Hepatocyte (in vitro differentiated cells): ENCODE data around the gene MTA2. TPM values are rescaled to one million over a fixed set of nuclear protein-coding genes. Genes with fewer than 3 reads are reported as not detected.

Source experiments
- DNase-seq: peaks from one replicate; pipeline ENCODE4 v3.0.0-alpha.2; 2016; ENCODE audit warnings: low spot score
- H2AFZ ChIP-seq: fragments of 200-600 bp; sonication (generic); 2 replicates; pipeline ENCODE4 v1.6.0; 2016; ENCODE audit warnings: antibody characterized with exemption, mild to moderate bottlenecking
- H3K27ac ChIP-seq: fragments of 200-600 bp; sonication (generic); 2 replicates; pipeline ENCODE4 v1.5.1; 2016; ENCODE audit warnings: mild to moderate bottlenecking
- H3K27me3 ChIP-seq: fragments of 200-600 bp; sonication (generic); 2 replicates; pipeline ENCODE4 v1.6.1; 2016
- H3K36me3 ChIP-seq: fragments of 200-600 bp; sonication (generic); replicated peaks from 2 replicates; pipeline ENCODE4 v1.5.1; 2016; ENCODE audit warnings: low read depth; ENCODE audit not compliant: insufficient read depth
- H3K4me1 ChIP-seq: fragments of 200-600 bp; sonication (generic); 2 replicates; pipeline ENCODE4 v1.5.1; 2016; ENCODE audit warnings: mild to moderate bottlenecking, moderate library complexity; ENCODE audit not compliant: insufficient read depth
- H3K4me2 ChIP-seq: fragments of 200-600 bp; sonication (generic); 2 replicates; pipeline ENCODE4 v1.6.0; 2016
- H3K4me3 ChIP-seq: fragments of 200-600 bp; sonication (generic); 2 replicates; pipeline ENCODE4 v1.5.1; 2016; ENCODE audit warnings: mild to moderate bottlenecking
- H3K79me2 ChIP-seq: fragments of 200-600 bp; sonication (generic); 2 replicates; pipeline ENCODE4 v1.6.0; 2017; ENCODE audit warnings: mild to moderate bottlenecking
- H3K9me2 ChIP-seq: fragments of 200-600 bp; sonication (generic); replicated peaks from 2 replicates; pipeline ENCODE4 v1.6.0; 2017; ENCODE audit warnings: mild to moderate bottlenecking; ENCODE audit not compliant: insufficient read depth
- H3K9me3 ChIP-seq: fragments of 200-600 bp; sonication (generic); 2 replicates; pipeline ENCODE4 v1.5.1; 2016; ENCODE audit warnings: low read depth, mild to moderate bottlenecking
- H4K20me1 ChIP-seq: fragments of 200-600 bp; sonication (generic); 2 replicates; pipeline ENCODE4 v1.6.0; 2016; ENCODE audit warnings: mild to moderate bottlenecking; ENCODE audit not compliant: insufficient read depth, poor library complexity, severe bottlenecking
- EZH2 ChIP-seq: fragments of 200-600 bp; sonication (generic); IDR thresholded peaks from 2 replicates; pipeline ENCODE4 v1.6.1; 2016; ENCODE audit warnings: antibody characterized with exemption, mild to moderate bottlenecking, borderline replicate concordance
- EZH2phosphoT487 ChIP-seq: fragments of 200-600 bp; sonication (generic); IDR thresholded peaks from one replicate; pipeline ENCODE4 v1.6.1; 2018; ENCODE audit warnings: antibody characterized with exemption, mild to moderate bottlenecking, low read depth, moderate library complexity; ENCODE audit not compliant: unreplicated experiment, severe bottlenecking
- WGBS: methylation state at CpG from one replicate; pipeline ENCODE4 v1.1.6; 2016; ENCODE audit warnings: low lambda C conversion rate; ENCODE audit errors: missing lambda C conversion rate; 5-methylcytosine and 5-hydroxymethylcytosine counted together
- polyA plus RNA-seq: library from polyadenylated mRNA; unstranded; fragments of >200 nt; fragmentation: Nextera tagmentation; extraction: Ambion mirVana; gene quantifications from 2 replicates; pipeline ENCODE4 v1.2.1, GENCODE V29; 2016
- total RNA-seq: library from RNA; depleted of rRNA; stranded (reverse); fragments of >200 nt; gene quantifications from 2 replicates; pipeline ENCODE4 v1.2.3, GENCODE V29; 2014
- TF ChIP-seq, protein P1 (sequence below): fragments of 200-600 bp; sonication (generic); IDR thresholded peaks from 2 replicates; pipeline ENCODE4 v1.5.1; 2016; ENCODE audit warnings: antibody characterized with exemption, mild to moderate bottlenecking; ENCODE audit not compliant: poor library complexity

Gene MTA2
- total and polyA plus RNA-seq, 2 experiments from 2014 or later = 25.6 to 53.1 TPM

DNA sequence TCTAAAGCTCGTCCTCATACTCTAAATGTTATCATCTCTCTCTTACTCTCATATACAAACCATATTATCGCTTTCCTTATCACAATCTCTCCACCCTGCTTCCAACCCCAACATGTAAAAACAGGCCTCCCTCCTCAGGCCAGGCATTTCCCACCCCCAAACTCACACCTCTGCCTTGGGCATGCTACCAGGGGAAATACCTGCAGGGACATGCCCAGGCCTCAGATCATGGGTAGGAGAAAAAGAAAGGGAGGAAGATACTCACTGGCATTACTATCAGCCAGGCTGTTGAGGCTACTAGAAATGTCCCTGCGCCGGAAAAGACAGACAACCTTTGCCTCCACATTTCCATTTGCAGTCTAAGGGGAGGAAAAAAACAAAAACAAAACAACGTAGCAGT, 1.8 kb downstream of the MTA2 start:
- peak overlapping the region; percentile 92 for H3K27ac ChIP-seq
- WGBS = 52% methylated on average over 5 of the region's 5 CpGs
- no peaks in the 10 kb centered on the region for H3K9me2 ChIP-seq
- H3K27me3 ChIP-seq = no peaks in the 10 kb centered on the region
- no peak for DNase-seq
- H2AFZ ChIP-seq = no peak overlapping the region
- peaks cover 20% of the 10 kb centered on the region for H3K4me1 ChIP-seq
- peaks cover 16% of the 10 kb centered on the region for H4K20me1 ChIP-seq
- TF ChIP-seq EZH2 = no peak
- H3K9me3 ChIP-seq = no peaks in the 10 kb centered on the region
- peak overlapping the region; percentile 84 for H3K4me2 ChIP-seq
- no peak overlapping the region for H3K4me3 ChIP-seq
- no peaks in the 10 kb centered on the region for H3K36me3 ChIP-seq
- peaks cover 39% of the 10 kb centered on the region for H3K79me2 ChIP-seq

DNA sequence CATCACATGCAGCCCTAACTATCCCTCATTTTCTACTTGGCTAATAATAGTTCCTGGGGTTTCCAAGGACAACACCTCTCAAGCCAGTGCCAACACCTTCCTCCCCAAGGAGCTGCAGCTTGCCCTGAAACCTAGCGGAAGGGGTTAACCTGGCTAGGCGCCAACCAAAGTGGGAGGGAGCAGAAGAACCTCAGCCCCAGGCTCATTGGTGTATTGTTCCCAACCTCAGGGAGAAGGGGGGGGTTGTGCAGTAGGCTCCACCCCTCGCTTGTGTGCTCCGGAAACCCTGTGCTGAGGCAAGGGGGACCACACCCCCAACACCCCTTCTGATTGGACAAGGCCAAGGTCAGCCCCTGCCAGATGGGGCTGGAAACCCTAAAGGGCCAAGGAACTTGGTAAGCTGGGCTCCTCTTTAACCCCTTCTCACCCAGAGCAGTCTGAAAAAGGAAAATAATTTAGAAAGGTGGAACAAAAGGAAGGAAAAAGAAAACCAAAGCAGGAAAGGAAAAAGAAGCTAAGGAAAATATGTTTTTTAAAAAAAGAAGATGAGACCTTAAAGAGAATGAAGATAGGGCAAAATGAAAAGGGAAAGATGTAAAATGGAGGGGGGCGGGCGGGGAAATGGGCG, 2.5 kb downstream of the MTA2 start:
- H3K9me3 ChIP-seq = no peaks in the 10 kb centered on the region
- no peak overlapping the region for H2AFZ ChIP-seq
- H3K27ac ChIP-seq = peak overlapping the region; percentile 92
- 62% methylated on average over 7 of the region's 7 CpGs for WGBS
- no peak overlapping the region for H3K4me3 ChIP-seq
- no peaks in the 10 kb centered on the region for H3K9me2 ChIP-seq
- DNase-seq = peak; percentile 91
- peaks cover 16% of the 10 kb centered on the region for H4K20me1 ChIP-seq
- no peaks in the 10 kb centered on the region for H3K27me3 ChIP-seq
- TF ChIP-seq EZH2 = no peak
- no peak for TF ChIP-seq EZH2phosphoT487
- TF ChIP-seq, protein P1, sequence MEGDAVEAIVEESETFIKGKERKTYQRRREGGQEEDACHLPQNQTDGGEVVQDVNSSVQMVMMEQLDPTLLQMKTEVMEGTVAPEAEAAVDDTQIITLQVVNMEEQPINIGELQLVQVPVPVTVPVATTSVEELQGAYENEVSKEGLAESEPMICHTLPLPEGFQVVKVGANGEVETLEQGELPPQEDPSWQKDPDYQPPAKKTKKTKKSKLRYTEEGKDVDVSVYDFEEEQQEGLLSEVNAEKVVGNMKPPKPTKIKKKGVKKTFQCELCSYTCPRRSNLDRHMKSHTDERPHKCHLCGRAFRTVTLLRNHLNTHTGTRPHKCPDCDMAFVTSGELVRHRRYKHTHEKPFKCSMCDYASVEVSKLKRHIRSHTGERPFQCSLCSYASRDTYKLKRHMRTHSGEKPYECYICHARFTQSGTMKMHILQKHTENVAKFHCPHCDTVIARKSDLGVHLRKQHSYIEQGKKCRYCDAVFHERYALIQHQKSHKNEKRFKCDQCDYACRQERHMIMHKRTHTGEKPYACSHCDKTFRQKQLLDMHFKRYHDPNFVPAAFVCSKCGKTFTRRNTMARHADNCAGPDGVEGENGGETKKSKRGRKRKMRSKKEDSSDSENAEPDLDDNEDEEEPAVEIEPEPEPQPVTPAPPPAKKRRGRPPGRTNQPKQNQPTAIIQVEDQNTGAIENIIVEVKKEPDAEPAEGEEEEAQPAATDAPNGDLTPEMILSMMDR = no peak
- no peaks in the 10 kb centered on the region for H3K36me3 ChIP-seq
- H3K79me2 ChIP-seq = peaks cover 39% of the 10 kb centered on the region
- H3K4me2 ChIP-seq = peak overlapping the region; percentile 84
- H3K4me1 ChIP-seq = peaks cover 20% of the 10 kb centered on the region

DNA sequence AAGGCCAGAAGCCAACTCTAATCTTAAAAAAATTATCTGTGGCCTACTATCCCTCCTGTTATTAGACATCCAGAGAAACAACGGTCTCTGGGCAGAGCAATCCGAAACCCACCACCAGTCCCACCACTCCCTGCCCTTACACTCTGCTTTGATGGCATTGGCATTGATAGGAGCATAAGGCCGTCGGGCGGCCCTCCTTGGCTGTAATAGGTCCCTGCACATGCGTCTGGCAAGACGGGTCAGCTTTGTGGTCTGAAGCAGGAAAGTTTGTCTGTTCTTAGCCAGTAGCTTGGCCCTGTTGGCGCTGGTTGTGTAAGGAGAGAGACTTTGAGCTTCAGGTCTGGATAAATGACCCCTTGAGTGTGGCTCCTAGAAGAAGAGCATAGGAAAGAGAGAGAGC, 6.5 kb downstream of the MTA2 start:
- Histone ChIP-seq H3K4me1 (peaks cover 16% of the 10 kb centered on the region), H3K79me2 (peaks cover 34% of the 10 kb centered on the region), H3K4me3 (no peak overlapping the region), H3K9me2 (no peaks in the 10 kb centered on the region), H3K9me3 (no peaks in the 10 kb centered on the region), H3K4me2 (no peak overlapping the region), H4K20me1 (peaks cover 10% of the 10 kb centered on the region), H3K27ac (no peak overlapping the region), H3K27me3 (no peaks in the 10 kb centered on the region), H2AFZ (no peak overlapping the region), H3K36me3 (no peaks in the 10 kb centered on the region)
- no peak for DNase-seq
- whole genome bisulfite sequencing = 95% methylated on average over 8 of the region's 8 CpGs
- TF ChIP-seq EZH2phosphoT487 = no peak
- TF ChIP-seq, protein P1 = no peak
- TF ChIP-seq EZH2 = no peak

DNA sequence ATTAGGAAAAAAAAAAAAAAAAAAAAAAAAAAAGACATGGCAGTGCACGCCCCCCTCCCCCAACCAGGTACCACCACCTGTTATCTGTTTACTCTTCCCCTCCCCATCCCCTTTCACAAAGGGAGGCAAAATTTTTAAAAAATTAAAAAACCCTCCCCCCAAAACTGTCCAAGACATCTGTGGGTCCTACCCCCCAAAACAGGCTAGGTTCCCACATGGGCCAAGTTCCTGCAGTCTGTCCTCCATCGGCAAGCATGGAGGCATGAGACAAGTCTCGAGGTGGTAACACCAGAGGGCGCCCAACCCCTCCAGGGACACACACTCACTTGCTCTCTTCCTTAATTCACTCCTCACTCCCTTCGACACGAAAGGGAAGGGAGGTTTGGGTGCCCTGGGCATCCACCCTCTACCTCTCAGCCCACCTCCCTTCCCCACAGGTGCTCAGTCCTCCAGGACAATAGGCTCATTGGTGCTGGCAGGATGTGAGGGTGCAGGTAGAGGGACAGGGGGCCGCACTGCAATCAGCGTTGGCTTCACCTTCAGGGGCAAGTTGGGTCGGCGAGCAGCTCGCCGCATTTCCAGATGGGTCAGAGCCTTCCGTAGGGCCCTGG, 8.1 kb downstream of the MTA2 start:
- Histone ChIP-seq H3K4me1 (peaks cover 7% of the 10 kb centered on the region), H3K4me2 (no peak overlapping the region), H3K9me2 (no peaks in the 10 kb centered on the region), H3K9me3 (no peaks in the 10 kb centered on the region), H3K27ac (no peak overlapping the region), H3K27me3 (no peaks in the 10 kb centered on the region), H4K20me1 (no peaks in the 10 kb centered on the region), H3K79me2 (peaks cover 33% of the 10 kb centered on the region), H3K36me3 (no peaks in the 10 kb centered on the region), H3K4me3 (no peak overlapping the region), H2AFZ (no peak overlapping the region)
- TF ChIP-seq, protein P1 = peak; percentile 51
- TF ChIP-seq EZH2 = no peak
- no peak for TF ChIP-seq EZH2phosphoT487
- peak; percentile 73 for DNase-seq
- 75% methylated on average over 12 of the region's 13 CpGs for WGBS
